NCI-H510A treated with DMSO at 0.1 percent for 48 hours (cell line): ENCODE data around the gene PHLDB2.

Experiments used
- DNase-seq: peaks from one replicate; lab custom pipeline; 2025; lab: John Stamatoyannopoulos, UW

The PHLDB2 gene

DNA sequence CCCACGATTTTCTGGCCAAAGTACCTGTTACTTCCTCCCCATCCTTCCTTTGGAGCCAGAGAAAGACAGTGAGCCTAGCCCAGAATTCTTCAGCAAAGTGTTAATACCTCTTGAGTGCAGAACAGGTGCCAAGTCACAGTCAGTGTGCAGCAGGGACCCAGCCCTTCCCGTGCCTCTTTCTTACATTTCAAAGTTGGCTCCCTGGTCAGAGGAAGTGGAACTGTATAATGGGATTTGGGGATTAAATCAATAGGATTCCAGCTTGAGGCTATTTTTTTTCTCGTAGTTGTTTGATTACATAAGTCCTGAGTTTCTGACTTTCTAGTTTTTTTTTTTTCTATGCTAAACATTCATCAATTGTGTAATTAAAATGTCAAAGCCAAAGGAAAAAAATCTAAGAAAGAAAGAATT is 67.2 kb downstream of the PHLDB2 start:
- no peak for DNase-seq

- no peak for DNase-seq
Measured at GRCh38 chr3:111928613-111929012, 69.5 kb downstream of the PHLDB2 start.

DNA sequence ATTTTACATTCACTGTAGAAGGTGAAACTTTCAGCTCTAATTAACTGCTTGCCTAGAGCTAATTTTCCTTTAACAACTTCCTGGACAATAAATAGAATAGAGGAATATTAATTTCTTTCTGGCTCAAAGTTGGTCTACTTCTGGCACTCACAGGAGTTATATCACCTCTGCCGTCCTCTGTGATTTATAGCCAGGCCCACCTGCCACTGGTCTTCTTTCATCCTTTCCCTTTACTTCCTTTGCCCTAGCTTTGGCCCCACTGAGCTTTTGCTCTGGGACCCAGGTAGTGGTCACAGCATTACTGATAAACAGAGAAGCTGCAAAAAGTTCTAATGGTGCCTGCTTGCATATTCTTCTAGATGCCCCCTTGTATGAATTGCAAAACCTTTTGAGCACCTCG is 70.4 kb downstream of the PHLDB2 start:
- DNase-seq, result no peak

- DNase-seq, result no peak
Measured at GRCh38 chr3:111932946-111933345, 73.9 kb downstream of the PHLDB2 start.

DNA sequence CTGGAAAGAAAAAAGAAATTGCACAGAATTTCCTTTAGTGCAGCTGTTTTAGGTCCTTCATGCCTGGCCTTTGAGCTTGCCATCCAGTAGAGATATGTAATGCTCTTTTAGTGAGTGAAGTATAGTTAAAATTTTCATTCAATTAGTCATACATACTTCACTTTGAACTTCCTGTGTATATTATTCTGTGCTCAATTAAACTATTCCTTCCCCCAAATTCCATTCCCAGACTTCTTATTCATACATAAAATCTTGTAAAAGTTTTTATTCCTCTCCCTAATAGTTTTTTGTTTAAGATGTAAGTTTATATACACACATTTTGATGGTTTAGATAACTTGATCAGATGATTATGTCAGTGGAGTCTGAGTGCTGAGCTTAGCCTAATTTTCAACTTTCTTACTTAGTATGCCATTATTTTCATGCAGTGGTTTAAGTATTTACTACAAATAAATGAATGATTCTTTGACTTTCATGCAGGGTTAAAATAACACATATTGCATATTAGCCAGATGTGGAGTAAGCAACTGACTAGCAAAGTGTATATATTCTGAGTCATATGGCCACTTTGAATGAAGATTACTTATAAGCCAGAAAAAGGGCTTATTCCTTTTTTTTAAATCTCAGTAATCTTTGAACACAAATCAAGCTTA is 77.3 kb downstream of the PHLDB2 start:
- DNase-seq, result no peak

- no peak for DNase-seq
Measured at GRCh38 chr3:111936967-111937366, 77.9 kb downstream of the PHLDB2 start.

DNA sequence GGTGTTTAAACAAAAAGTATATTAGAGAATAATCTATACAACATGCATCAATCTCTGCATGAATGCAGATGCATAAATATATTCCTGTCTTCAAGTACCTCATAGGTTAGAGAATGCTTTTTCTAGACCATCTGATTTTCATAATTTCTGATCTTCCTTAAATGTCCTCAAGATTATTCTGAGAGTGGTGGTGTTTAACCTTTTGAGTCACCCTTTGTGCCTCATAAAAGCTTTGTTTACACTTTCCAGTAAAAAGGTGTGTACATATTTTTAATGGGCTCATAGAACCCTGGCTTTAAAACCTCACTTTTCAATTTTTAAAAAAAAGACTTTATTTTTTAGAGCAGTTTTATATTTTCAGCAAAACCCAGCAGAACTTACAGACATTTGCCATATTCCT is 78.8 kb downstream of the PHLDB2 start:
- no peak for DNase-seq

GRCh38 chr3:111939873-111940272 is 80.8 kb downstream of the PHLDB2 start:
- no peak for DNase-seq

DNA sequence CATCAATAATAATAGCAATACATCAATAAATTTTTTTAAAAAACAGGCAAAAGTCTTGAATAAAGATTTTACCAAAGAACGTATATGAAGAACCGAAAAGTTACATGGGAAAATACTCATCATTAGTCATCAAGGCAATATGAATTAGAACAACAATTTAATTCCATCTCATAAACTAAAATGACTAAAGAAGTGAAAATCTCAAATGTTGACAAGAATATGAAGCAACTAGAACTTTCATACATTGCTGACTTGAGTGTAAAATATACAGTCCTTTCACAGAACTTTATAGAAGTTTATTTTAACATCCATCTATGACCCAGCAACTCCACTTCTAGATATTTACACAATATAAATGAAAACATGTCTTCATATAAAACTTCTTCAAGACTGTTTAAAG is 84.5 kb downstream of the PHLDB2 start:
- no peak for DNase-seq

DNA sequence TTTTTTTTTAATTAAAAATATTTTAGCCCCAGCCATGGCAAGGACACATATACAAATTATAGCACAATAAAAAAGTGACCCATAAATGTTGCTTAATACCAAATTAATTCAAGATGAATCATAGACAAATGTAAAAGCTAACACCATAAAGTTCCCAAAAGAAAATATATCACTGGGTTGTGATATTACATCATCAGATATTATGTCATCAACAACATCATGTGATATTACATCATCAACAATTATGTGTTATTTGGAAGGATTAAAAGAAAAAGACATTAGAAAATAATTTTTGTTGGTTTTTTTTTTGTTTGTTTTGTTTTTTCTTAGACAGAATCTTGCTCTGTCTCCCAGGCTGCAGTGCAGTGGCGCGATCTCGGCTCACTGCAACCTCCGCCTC is 85.3 kb downstream of the PHLDB2 start:
- DNase-seq, result no peak

DNA sequence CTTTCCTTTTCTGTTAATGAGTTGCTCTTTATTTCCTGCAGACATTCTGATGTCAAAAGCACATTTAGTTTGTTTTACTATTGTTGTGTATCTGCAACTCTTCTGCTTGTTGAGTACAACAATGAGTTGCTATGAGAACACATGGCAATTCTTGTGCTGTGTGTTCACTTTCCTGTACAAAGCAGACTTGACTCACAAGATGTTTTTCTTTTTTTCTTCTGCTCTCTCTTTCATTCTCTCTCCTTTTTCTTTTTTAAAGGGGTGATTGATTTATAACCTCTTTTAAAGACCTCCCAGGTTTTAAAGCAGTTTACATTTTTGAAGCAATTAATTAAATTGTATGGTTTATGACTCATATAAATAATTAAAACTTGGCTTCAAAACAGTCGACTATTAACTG is 88.2 kb downstream of the PHLDB2 start:
- no peak for DNase-seq

GRCh38 chr3:111948786-111949185 is 89.7 kb downstream of the PHLDB2 start:
- no peak for DNase-seq

GRCh38 chr3:111949712-111950111 is 90.6 kb downstream of the PHLDB2 start:
- no peak for DNase-seq

DNA sequence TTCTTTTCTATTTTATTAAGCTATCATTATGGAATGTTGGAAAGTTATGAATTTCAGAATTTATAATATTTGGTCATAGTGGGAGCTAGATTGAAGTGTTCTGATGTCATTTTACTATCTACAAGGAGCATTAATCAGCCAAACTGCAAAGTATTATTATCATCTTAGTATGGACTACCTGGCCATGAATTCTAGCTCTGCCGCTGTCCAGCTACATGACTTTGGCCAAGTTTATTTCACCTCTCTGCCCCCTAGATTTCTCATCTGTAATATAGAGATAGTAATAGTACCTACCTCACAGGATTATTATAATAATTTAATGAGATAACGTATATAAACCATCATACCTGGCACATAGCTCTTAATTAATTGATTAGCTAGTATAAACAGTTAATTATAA is 92.0 kb downstream of the PHLDB2 start:
- no peak for DNase-seq

DNA sequence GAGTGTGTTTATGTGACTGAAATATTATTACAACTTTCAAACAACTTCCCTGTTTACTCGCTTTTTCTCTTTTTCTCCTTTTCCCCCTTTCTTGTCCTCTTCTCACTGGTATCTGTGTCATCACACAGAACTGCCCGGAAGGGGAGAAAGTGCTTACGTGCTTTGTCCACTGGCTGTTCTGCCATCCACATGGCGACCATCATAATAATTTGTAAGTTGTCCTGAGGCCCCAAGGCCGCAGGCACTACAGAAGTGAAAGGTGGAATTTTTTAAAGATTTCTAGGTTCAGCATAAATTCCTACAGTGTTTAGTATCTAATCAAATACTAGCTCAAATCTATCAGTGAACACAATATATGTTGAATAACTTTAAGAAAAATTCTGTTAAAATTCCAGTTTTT is 93.0 kb downstream of the PHLDB2 start:
- DNase-seq, result no peak

- DNase-seq, result no peak
Measured at GRCh38 chr3:111952866-111953450, 93.9 kb downstream of the PHLDB2 start.

GRCh38 chr3:111954228-111954990 is 95.3 kb downstream of the PHLDB2 start:
- DNase-seq, result no peak

GRCh38 chr3:111955876-111956275 is 96.8 kb downstream of the PHLDB2 start:
- DNase-seq, result no peak

DNA sequence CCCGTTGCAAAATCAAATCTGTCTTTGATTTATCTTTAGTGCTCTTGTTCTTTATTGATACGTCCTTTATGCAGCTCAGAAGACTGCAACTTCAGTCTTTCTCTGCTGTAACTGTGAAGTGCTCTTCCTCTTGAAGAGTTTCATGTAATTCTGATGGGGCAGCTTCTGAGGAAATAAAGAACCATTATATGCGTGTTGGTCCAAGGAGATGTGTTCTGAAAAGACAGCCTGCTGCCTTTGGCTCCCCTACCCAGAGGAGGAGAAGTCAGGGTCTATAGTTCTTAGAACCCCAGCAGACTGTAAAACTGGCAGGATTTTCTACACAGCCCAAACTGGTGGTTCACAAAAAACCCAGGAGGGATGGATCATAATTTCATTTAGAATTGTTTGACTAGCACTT is 97.4 kb downstream of the PHLDB2 start:
- DNase-seq, result no peak

DNA sequence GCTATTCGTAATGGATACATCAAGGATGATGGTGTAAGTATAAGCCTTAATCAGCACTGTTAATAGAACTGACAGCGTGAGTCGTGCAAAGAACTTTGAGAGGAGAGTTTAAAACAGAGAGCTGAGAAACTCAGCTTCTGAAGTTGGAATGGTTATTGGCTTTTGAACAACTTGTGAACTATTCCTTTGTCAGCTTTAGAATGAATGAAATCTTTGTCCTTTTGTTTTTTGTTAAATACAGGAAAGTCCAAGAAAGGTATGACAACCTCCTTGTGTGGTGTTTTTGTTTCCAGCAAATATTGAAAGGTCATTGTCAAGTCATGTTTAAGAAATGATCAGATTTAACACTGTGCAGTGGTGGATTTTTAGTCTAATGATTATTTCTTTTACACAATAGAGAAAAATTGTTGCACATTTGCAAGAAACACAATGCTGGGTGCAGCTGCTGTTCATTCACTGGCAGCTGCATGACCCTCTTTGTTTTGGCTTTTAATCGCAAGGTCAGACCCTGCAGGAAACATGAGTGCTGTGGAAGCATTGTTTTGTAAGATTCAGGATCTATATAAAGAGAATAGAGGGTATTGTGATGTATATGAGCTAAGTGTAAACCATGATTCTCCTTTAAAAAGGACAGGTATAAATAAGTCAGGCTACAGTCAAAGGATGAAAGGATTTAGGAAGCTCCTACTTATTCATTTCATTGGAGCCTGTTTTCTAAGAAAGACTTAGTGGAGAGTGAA is 98.1 kb downstream of the PHLDB2 start:
- DNase-seq, result no peak

DNA sequence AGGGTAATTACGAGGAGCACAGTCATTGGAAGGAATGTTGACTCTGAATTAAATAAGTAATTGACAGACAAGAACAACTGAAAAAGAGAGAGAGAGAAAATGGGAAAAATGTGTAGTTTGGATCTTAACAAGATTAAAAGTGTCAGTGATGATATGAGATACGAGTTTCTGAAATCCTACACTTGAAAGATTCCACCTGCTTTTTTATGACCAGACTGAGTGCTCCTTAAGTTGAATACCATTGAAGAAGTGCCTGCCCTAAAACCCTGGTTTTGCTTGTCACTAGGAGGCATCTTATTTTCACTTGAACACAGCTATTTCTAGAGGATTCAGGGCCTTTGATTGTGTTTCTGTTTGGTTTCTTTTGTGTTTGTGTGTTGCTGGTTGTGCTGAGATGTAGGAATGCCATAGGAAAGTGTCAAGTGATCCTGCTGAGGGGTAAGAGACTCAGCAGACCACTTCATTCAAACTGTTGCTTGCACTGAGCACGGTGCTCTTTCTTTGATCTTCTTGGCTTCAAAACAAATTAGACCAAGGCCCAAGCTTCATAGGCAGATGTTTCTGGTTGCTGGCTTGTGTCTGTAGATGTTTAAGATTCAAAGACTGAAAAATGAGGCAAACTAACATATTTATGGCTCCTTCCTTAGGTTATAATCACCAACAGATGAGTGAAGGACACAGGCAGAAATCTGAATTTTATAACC is 102.5 kb downstream of the PHLDB2 start:
- DNase-seq, result no peak

GRCh38 chr3:111963424-111963823 is 104.4 kb downstream of the PHLDB2 start:
- no peak for DNase-seq
